Suprapubic skin (tissue), 4 donors: Measurements from ENCODE around the gene HBZ. TPM values are rescaled to one million over a fixed set of nuclear protein-coding genes. Genes with fewer than 3 reads are reported as not detected.
A peak's percentile ranks its signal among the peaks of the same experiment; 100 is the strongest.

Experiments used
- DNase-seq, 2 donors: peaks; one replicate each; pipeline ENCODE4 v3.0.0-alpha.2; 2019; ENCODE audit warnings: low spot score in 2 of 2
- H3K27ac ChIP-seq: fragments of 200-600 bp; sonication (generic); one replicate; pipeline ENCODE4 v1.5.1; 2019
- H3K27me3 ChIP-seq: fragments of 200-600 bp; sonication (generic); one replicate; pipeline ENCODE4 v1.5.1; 2019
- H3K36me3 ChIP-seq: fragments of 200-600 bp; sonication (generic); one replicate; pipeline ENCODE4 v1.5.1; 2019
- H3K4me1 ChIP-seq: fragments of 200-600 bp; sonication (generic); one replicate; pipeline ENCODE4 v1.5.1; 2019
- H3K4me3 ChIP-seq: fragments of 200-600 bp; sonication (generic); one replicate; pipeline ENCODE4 v1.5.1; 2019; ENCODE audit warnings: mild to moderate bottlenecking
- H3K9me3 ChIP-seq: fragments of 200-600 bp; sonication (generic); one replicate; pipeline ENCODE4 v1.5.1; 2019
- EP300 ChIP-seq: sonication (generic); formaldehyde crosslinking; IDR thresholded peaks from one replicate; pipeline ENCODE4 v1.6.1; 2017; ENCODE audit warnings: antibody characterized with exemption
- POLR2A ChIP-seq, 2 donors: fragments of 450-650 bp; IDR thresholded peaks; one replicate each; pipeline ENCODE4 v1.6.1; 2017; ENCODE audit warnings: antibody characterized with exemption in 2 of 2, mild to moderate bottlenecking in 2 of 2, moderate library complexity in 2 of 2
- POLR2AphosphoS5 ChIP-seq, 3 donors: sonication (generic); formaldehyde crosslinking; IDR thresholded peaks; one replicate each; pipeline ENCODE4 v1.6.1; 2017; ENCODE audit warnings: antibody characterized with exemption in 3 of 3
- WGBS: methylation state at CpG from one replicate; pipeline ENCODE4 v1.1.5; 2018; 5-methylcytosine and 5-hydroxymethylcytosine counted together
- total RNA-seq, 4 donors: library from RNA; depleted of rRNA; stranded (reverse); fragments of >200 nt; gene quantifications; one replicate each; pipeline ENCODE4 v1.1.0, GENCODE V29; 2016
- TF ChIP-seq, protein P1 (sequence below), 2 donors: fragments of 200-600 bp in 1 of 2; fragments of 450-650 bp in 1 of 2; sonication (generic) in 1 of 2; IDR thresholded peaks; one replicate each; pipeline ENCODE4 v1.5.1; 2016 to 2019; ENCODE audit warnings: antibody characterized with exemption in 2 of 2, mild to moderate bottlenecking in 1 of 2, moderate library complexity in 1 of 2

Gene HBZ
- not detected for total RNA-seq

DNA sequence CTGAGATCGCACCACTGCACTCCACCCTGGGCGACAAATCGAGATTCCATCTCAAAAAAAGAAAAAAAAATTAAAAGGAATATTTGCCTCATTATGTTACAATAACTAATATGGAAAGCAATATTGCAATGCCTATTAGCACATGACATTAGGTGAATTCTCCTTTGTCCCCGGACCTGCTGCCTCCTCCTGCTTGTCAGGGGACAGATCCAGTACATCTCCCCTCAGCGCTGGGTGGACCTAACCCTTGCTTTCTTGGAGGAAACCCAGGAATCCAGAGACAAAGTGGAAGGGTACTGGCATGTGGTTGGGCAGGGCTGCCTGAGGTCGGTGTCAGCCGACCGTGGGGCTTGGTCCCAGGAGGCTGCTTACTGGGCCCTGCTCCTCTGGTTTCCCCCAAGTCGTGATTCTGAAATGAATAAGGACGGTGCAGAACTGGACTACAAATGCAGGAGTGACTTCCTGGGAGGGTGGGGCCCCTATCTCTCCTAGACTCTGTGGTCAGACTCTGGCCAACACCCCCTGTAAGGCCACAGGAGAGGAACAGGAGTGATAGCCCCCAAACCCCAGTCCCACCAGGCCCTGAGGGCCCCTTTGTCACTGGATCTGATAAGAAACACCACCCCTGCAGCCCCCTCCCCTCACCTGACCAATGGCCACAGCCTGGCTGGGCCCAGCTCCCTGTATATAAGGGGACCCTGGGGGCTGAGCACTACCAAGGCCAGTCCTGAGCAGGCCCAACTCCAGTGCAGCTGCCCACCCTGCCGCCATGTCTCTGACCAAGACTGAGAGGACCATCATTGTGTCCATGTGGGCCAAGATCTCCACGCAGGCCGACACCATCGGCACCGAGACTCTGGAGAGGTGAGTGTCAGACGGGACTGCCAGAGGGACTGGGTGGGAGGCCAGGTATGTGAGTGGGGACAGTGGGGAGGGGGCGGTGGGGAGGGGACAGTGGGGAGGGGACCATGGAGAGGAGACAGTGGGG lies at the start of gene HBZ:
TSS of gene HBZ (plus strand) at position 504 of the 988 bp plus-strand sequence. CDS start at position 770, 266 bp downstream.
- Histone ChIP-seq H3K27me3 (peaks cover 28% of the 10 kb centered on the region), H3K36me3 (no peaks in the 10 kb centered on the region), H3K4me3 (no peak within 1 kb of the TSS), H3K9me3 (no peaks in the 10 kb centered on the region), H3K4me1 (peaks cover 10% of the 10 kb centered on the region), H3K27ac (no peak within 1 kb of the TSS)
- TF ChIP-seq EP300 (no peak), POLR2A (IDR thresholded peaks at IDR 0.05) (no peak)
- TF ChIP-seq, protein P1, sequence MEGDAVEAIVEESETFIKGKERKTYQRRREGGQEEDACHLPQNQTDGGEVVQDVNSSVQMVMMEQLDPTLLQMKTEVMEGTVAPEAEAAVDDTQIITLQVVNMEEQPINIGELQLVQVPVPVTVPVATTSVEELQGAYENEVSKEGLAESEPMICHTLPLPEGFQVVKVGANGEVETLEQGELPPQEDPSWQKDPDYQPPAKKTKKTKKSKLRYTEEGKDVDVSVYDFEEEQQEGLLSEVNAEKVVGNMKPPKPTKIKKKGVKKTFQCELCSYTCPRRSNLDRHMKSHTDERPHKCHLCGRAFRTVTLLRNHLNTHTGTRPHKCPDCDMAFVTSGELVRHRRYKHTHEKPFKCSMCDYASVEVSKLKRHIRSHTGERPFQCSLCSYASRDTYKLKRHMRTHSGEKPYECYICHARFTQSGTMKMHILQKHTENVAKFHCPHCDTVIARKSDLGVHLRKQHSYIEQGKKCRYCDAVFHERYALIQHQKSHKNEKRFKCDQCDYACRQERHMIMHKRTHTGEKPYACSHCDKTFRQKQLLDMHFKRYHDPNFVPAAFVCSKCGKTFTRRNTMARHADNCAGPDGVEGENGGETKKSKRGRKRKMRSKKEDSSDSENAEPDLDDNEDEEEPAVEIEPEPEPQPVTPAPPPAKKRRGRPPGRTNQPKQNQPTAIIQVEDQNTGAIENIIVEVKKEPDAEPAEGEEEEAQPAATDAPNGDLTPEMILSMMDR (IDR thresholded peaks at IDR 0.05): no peak
- no peak for DNase-seq
- 76% methylated on average over 17 of the region's 17 CpGs for WGBS

DNA sequence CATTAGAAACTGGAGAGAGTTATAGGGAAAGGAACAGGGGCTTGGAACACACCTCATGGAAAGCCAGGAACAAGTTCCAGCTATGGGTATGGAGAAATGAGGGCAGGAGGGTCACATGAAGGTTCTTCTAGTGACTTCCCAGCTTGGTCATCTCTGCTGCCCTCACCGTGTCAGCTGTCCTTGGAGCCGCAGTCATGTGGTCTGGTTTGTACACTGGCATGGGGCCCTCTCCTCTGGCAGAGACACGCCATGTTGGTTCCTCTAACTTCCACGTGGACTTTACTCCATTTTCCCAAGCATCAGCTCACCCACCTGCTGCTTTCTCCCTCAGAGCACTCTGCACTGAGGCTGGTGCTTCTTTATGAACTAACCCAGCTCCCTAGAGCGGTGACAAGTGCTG lies 48.1 kb upstream of the HBZ start:
- WGBS: 89% methylated on average over 5 of the region's 5 CpGs
- no peak overlapping the region for H3K4me3 ChIP-seq
- H3K9me3 ChIP-seq: no peaks in the 10 kb centered on the region
- no peak for TF ChIP-seq POLR2A (IDR thresholded peaks at IDR 0.05)
- no peak for TF ChIP-seq EP300
- TF ChIP-seq, protein P1 (IDR thresholded peaks at IDR 0.05): no peak
- no peak for TF ChIP-seq POLR2AphosphoS5 (IDR thresholded peaks at IDR 0.05)
- H3K36me3 ChIP-seq: peaks cover 19% of the 10 kb centered on the region
- no peak for DNase-seq
- H3K4me1 ChIP-seq: peaks cover 18% of the 10 kb centered on the region
- no peaks in the 10 kb centered on the region for H3K27me3 ChIP-seq
- no peak overlapping the region for H3K27ac ChIP-seq

DNA sequence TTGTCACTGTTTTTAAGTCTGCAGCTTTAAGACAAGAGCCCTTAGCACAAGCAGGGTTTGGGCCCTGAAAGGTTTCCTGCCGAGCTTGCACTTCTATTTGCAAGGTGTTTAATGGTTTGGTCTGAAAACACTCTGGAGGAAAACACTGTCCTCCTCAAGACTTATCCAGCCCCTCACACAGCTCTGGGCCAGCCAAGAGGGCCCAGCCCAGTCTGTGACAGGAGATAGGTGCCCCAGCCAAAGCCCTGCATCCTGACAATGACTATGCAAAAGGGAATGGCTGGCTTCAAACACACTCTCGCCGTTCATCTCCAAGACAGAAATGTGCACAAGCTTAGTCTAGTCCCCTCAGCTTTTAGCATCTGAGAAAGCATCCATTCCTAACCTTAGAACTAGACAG lies 47.5 kb upstream of the HBZ start:
- 75% methylated on average over 3 of the region's 3 CpGs for WGBS
- Histone ChIP-seq H3K27me3 (no peaks in the 10 kb centered on the region), H3K27ac (no peak overlapping the region), H3K4me3 (no peak overlapping the region), H3K4me1 (peaks cover 18% of the 10 kb centered on the region), H3K9me3 (no peaks in the 10 kb centered on the region), H3K36me3 (peaks cover 24% of the 10 kb centered on the region)
- no peak for DNase-seq
- TF ChIP-seq EP300 (no peak), POLR2A (IDR thresholded peaks at IDR 0.05) (no peak), POLR2AphosphoS5 (IDR thresholded peaks at IDR 0.05) (no peak)
- TF ChIP-seq, protein P1 (IDR thresholded peaks at IDR 0.05): no peak

DNA sequence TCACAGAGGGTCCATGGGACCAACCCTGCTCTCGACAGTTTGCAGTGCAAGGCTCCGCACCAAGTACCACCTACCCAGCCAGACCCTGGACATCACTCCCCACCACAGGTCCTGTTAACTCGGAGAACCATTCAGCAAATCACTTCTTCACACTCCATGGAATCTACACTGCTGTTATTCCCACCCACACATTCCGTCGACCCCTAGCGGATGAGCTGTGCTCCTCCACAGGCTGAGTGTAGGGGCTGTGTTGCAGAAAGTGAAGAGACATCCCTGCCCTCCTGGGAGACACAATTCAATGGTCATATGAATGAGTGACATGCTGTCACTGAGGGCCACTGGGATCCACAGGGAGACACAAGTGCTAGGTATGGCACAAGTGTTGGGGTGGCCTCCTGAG lies 46.9 kb upstream of the HBZ start:
- DNase-seq: no peak
- H3K27me3 ChIP-seq: no peaks in the 10 kb centered on the region
- no peak overlapping the region for H3K4me3 ChIP-seq
- peaks cover 30% of the 10 kb centered on the region for H3K36me3 ChIP-seq
- H3K4me1 ChIP-seq: peaks cover 18% of the 10 kb centered on the region
- H3K9me3 ChIP-seq: no peaks in the 10 kb centered on the region
- H3K27ac ChIP-seq: no peak overlapping the region
- 88% methylated on average over 6 of the region's 6 CpGs for WGBS
- TF ChIP-seq, protein P1 (IDR thresholded peaks at IDR 0.05): no peak
- no peak for TF ChIP-seq POLR2AphosphoS5 (IDR thresholded peaks at IDR 0.05)
- no peak for TF ChIP-seq EP300
- TF ChIP-seq POLR2A (IDR thresholded peaks at IDR 0.05): no peak

DNA sequence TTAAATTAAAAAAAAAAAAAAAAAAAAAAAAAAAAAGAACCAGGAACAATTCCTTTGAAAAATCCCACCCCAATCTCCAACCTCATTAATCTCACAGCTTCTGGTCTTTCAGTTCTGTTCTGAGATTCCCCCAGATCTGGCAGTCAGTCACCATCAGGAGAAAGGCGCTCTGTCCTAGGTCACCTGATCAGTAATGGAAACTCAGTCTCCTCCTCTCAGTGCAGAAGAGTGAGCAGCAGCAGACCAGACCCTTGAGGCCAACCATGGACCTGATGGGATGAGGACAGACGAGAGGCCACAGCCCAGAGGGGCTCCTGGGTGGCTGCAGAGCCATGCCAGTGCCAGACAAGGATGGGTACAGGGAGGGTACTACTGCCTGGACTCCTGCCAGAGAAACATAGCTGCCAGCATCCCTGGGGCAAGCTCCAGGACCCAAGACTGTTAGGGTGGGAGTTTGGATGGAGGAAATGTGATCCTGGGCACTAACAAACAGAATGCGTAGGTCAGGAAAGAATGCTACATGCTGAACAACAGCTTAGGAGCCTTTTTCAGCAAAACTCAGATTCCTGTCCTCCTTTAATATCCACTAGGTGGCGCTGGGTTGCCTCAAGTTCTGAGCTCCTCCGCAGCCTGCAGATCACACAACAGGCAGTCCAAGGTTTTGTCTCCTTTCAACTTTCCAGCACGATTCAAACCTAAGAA lies 45.7 kb upstream of the HBZ start:
- Histone ChIP-seq H3K9me3 (no peaks in the 10 kb centered on the region), H3K27me3 (no peaks in the 10 kb centered on the region), H3K4me1 (peaks cover 10% of the 10 kb centered on the region), H3K36me3 (peaks cover 40% of the 10 kb centered on the region), H3K4me3 (no peak overlapping the region), H3K27ac (no peak overlapping the region)
- 23% methylated on average over 6 of the region's 6 CpGs for WGBS
- no peak for DNase-seq
- TF ChIP-seq, protein P1 (IDR thresholded peaks at IDR 0.05): peak; percentile 46 to 78
- TF ChIP-seq POLR2AphosphoS5 (IDR thresholded peaks at IDR 0.05): no peak
